Esophagus squamous epithelium (tissue), 5 donors: ENCODE results near the gene UBLCP1. TPM values are rescaled to one million over a fixed set of nuclear protein-coding genes. Genes with fewer than 3 reads are reported as not detected.
A peak's percentile ranks its signal among the peaks of the same experiment; 100 is the strongest.

Experiments
- DNase-seq: peaks from one replicate; lab custom pipeline; 2025; lab: John Stamatoyannopoulos, UW
- H3K27ac ChIP-seq, 4 donors: fragments of 200-600 bp; sonication (generic); one replicate each; pipeline ENCODE4 v1.5.1; 2016 to 2019; ENCODE audit warnings: mild to moderate bottlenecking in 1 of 4
- H3K27me3 ChIP-seq, 4 donors: fragments of 200-600 bp; sonication (generic); 1 replicate in 3 of 4; 2 replicates in 1 of 4; pipeline versions ENCODE4 v1.5.1 to v1.6.0; 2017 to 2021; ENCODE audit warnings: antibody characterized with exemption in 1 of 4
- H3K36me3 ChIP-seq, 3 donors: fragments of 200-600 bp; sonication (generic); one replicate each; pipeline ENCODE4 v1.5.1; 2016 to 2019
- H3K4me1 ChIP-seq, 3 donors: fragments of 200-600 bp; sonication (generic); one replicate each; pipeline ENCODE4 v1.5.1; 2017 to 2019
- H3K4me3 ChIP-seq, 4 donors: fragments of 200-600 bp; sonication (generic); 1 replicate in 3 of 4; 2 replicates in 1 of 4; pipeline ENCODE4 v1.5.1; 2016 to 2019; ENCODE audit warnings: mild to moderate bottlenecking in 2 of 4, moderate library complexity in 1 of 4
- H3K9me3 ChIP-seq, 3 donors: fragments of 200-600 bp; sonication (generic); one replicate each; pipeline ENCODE4 v1.5.1; 2016 to 2019
- POLR2A ChIP-seq, 4 donors: fragments of 450-650 bp; IDR thresholded peaks; one replicate each; pipeline ENCODE4 v1.6.1; 2017; ENCODE audit warnings: antibody characterized with exemption in 4 of 4, mild to moderate bottlenecking in 4 of 4, moderate library complexity in 3 of 4
- WGBS, 2 donors: methylation state at CpG; one replicate each; pipeline ENCODE4 v1.1.5; 2018; 5-methylcytosine and 5-hydroxymethylcytosine counted together
- intact Hi-C: fragments of 100-400 bp; cut with DNase I; formaldehyde crosslinking; loops from one replicate; pipeline ENCODE4 v1.15.0; 2022
- total RNA-seq, 4 donors: library from RNA; depleted of rRNA; stranded (reverse); fragments of >200 nt; gene quantifications; one replicate each; pipeline ENCODE4 v1.1.0, GENCODE V29; 2016
- TF ChIP-seq, protein P1 (sequence below), 6 experiments: fragments of 450-650 bp in 4 of 6; fragments of 200-600 bp in 2 of 6; sonication (generic) in 2 of 6; IDR thresholded peaks; one replicate each; pipeline ENCODE4 v1.5.1; 2016 to 2019; ENCODE audit warnings: antibody characterized with exemption in 6 of 6, mild to moderate bottlenecking in 4 of 6, moderate library complexity in 4 of 6
- donor health status: DM: yes; HTN: yes; CAD: no.

The UBLCP1 gene
- total RNA-seq, 4 donors from 2014 or later = 19.0 to 34.9 (median 24.6) TPM

DNA sequence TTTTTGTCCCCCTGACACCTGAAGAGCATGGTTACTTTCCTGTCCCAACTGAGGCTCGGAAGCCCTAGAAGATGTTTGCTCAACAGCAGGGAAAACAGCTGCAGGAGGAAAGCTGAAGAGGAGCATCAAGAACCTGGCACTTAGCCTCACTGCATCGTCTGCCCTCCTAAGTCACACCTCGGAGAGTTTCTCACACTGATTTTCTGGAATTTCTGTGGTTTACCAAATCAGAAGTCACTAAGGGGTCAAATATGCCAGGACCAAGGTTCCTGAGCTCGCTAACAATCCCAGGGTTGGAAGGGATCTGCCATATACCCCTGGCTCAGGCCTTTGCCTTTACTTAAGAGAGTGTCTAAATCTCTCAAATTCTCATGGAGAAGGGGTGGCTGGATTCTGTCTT is 61.9 kb downstream of the UBLCP1 start:
- intact Hi-C loops = no loop called here
- H3K4me1 ChIP-seq = no peaks in the 10 kb centered on the region
- no peaks in the 10 kb centered on the region for H3K9me3 ChIP-seq
- H3K4me3 ChIP-seq = no peak overlapping the region
- H3K27ac ChIP-seq = no peak overlapping the region
- DNase-seq = no peak
- no peaks in the 10 kb centered on the region for H3K36me3 ChIP-seq
- TF ChIP-seq, protein P1, sequence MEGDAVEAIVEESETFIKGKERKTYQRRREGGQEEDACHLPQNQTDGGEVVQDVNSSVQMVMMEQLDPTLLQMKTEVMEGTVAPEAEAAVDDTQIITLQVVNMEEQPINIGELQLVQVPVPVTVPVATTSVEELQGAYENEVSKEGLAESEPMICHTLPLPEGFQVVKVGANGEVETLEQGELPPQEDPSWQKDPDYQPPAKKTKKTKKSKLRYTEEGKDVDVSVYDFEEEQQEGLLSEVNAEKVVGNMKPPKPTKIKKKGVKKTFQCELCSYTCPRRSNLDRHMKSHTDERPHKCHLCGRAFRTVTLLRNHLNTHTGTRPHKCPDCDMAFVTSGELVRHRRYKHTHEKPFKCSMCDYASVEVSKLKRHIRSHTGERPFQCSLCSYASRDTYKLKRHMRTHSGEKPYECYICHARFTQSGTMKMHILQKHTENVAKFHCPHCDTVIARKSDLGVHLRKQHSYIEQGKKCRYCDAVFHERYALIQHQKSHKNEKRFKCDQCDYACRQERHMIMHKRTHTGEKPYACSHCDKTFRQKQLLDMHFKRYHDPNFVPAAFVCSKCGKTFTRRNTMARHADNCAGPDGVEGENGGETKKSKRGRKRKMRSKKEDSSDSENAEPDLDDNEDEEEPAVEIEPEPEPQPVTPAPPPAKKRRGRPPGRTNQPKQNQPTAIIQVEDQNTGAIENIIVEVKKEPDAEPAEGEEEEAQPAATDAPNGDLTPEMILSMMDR (IDR thresholded peaks at IDR 0.05) = no peak
- no peak for TF ChIP-seq POLR2A (IDR thresholded peaks at IDR 0.05)
- peaks cover 0 to 46% (median 0%) of the 10 kb centered on the region in 4 donors for H3K27me3 ChIP-seq
- WGBS, 2 donors = 66 to 78% methylated on average over 4 of the region's 4 CpGs

DNA sequence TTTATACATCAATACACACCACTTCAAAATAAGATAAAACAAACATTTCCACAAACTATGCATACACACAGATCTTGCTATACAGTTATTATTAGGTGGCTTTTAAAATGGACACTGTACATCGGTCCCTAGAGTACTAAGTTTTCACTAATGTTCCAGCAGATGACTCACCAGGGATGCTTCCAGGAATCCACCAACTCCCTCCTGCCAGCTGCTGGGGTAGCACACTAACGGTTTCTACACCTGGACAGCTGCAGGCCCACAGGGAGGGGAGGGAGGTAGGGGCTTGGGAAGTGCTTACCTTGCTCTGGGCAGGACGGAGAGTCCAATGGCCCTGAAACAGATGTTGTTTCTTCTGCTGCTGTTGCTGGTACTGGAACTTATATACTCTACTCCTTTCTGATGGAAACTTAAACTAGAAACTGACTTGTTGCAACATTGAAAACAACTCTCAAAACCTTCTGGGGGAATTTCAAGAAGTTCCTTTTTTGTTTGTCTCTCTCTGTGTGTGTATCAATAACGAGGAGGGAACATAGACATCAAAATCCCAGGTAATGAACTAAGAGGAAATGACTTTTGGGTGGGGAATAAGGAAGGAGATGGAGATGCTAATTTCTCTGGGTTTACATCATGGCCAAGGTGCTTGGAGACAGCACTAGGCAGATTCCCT is 67.2 kb downstream of the UBLCP1 start, which contains the start of gene IL12B:
Gene IL12B, minus strand, starts transcription at position 357 of the 670 bp plus-strand sequence. CDS start 3,705 bp downstream, outside the sequence.
- Histone ChIP-seq H3K27ac (peak within 1 kb of the TSS in 2 of 4 donors; percentile 53 to 58), H3K4me3 (peak within 1 kb of the TSS; percentile 33 to 72 (median 51))
- WGBS, 2 donors = 32 to 49% methylated on average over 4 of the region's 4 CpGs

GRCh38 chr5:159331093-159331973 is 68.2 kb downstream of the UBLCP1 start:
- Histone ChIP-seq H3K36me3 (no peaks in the 10 kb centered on the region), H3K9me3 (no peaks in the 10 kb centered on the region), H3K27me3 (peaks cover 0 to 44% (median 0%) of the 10 kb centered on the region in 4 donors), H3K4me1 (peaks cover 7 to 13% (median 8%) of the 10 kb centered on the region in 3 donors), H3K4me3 (peak overlapping the region; percentile 33 to 72 (median 51)), H3K27ac (peak overlapping the region; percentile 43 to 59 (median 56))
- intact Hi-C loops = no loop called here
- TF ChIP-seq, protein P1 (IDR thresholded peaks at IDR 0.05) = peak; percentile 68 to 84 (median 74)
- TF ChIP-seq POLR2A (IDR thresholded peaks at IDR 0.05) = no peak
- DNase-seq = no peak
- 12 to 20% methylated on average over 13 to 18 of the region's 50 CpGs for WGBS, 2 donors

More for the DNA sequence above, 67.2 kb downstream of the UBLCP1 start, which contains the start of gene IL12B:
- H3K9me3 ChIP-seq = no peaks in the 10 kb centered on the region
- no peaks in the 10 kb centered on the region for H3K36me3 ChIP-seq
- intact Hi-C loops = no loop called here
- no peak for TF ChIP-seq POLR2A (IDR thresholded peaks at IDR 0.05)
- TF ChIP-seq, protein P1 (IDR thresholded peaks at IDR 0.05) = no peak
- no peak for DNase-seq
- peaks cover 0 to 49% (median 0%) of the 10 kb centered on the region in 4 donors for H3K27me3 ChIP-seq
- H3K4me1 ChIP-seq = peaks cover 7 to 13% (median 8%) of the 10 kb centered on the region in 3 donors

- H3K4me3 ChIP-seq = no peak overlapping the region
- intact Hi-C loops = no loop called here
- DNase-seq = no peak
- peaks cover 8 to 21% (median 12%) of the 10 kb centered on the region in 3 donors for H3K4me1 ChIP-seq
- no peak overlapping the region for H3K27ac ChIP-seq
- peaks cover 0 to 28% (median 0%) of the 10 kb centered on the region in 4 donors for H3K27me3 ChIP-seq
- no peaks in the 10 kb centered on the region for H3K36me3 ChIP-seq
- H3K9me3 ChIP-seq = no peaks in the 10 kb centered on the region
- TF ChIP-seq POLR2A (IDR thresholded peaks at IDR 0.05) = no peak
- TF ChIP-seq, protein P1 (IDR thresholded peaks at IDR 0.05) = no peak
- WGBS, 2 donors = 78 to 82% methylated on average over 6 of the region's 6 CpGs
Observed at GRCh38 chr5:159332800-159333544, 69.9 kb downstream of the UBLCP1 start.
